HL-60 (cell line): ENCODE data around the gene OSBPL2.

Experiments
- DNase-seq, 2 experiments: peaks; one replicate each; pipeline ENCODE4 v3.0.0-alpha.2; 2010 to 2020; ENCODE audit warnings: low read depth in 1 of 2, low spot score in 1 of 2
- H3K27ac ChIP-seq: fragments of 250-450 bp; sonication (Bioruptor Pico); replicated peaks from 2 replicates; pipeline ENCODE4 v1.5.1; 2020; ENCODE audit warnings: mild to moderate bottlenecking, moderate library complexity
- H3K27me3 ChIP-seq: fragments of 250-450 bp; sonication (Bioruptor Pico); 2 replicates; pipeline ENCODE4 v1.5.1; 2021; ENCODE audit warnings: mild to moderate bottlenecking, moderate library complexity; ENCODE audit not compliant: insufficient read depth, poor library complexity, severe bottlenecking
- H3K4me3 ChIP-seq: replicated peaks from 2 replicates; pipeline ENCODE4 v1.5.1; 2011; ENCODE audit warnings: mild to moderate bottlenecking, control low read depth, low read length; ENCODE audit not compliant: insufficient read depth
- CTCF ChIP-seq: IDR thresholded peaks from one replicate; pipeline ENCODE4 v1.5.1; 2011; ENCODE audit warnings: low read length, control low read depth, inconsistent platforms; ENCODE audit not compliant: insufficient read depth
- GABPA ChIP-seq: IDR thresholded peaks from 2 replicates; pipeline ENCODE4 v1.6.1; 2012; ENCODE audit warnings: low read depth
- POLR2AphosphoS5 ChIP-seq: IDR thresholded peaks from 2 replicates; pipeline ENCODE4 v1.6.1; 2012; ENCODE audit warnings: low read depth
- REST ChIP-seq: IDR thresholded peaks from 2 replicates; pipeline ENCODE4 v1.6.1; 2012; ENCODE audit warnings: low read depth; ENCODE audit not compliant: insufficient replicate concordance
- SPI1 ChIP-seq: IDR thresholded peaks from 2 replicates; pipeline ENCODE4 v1.6.1; 2012; ENCODE audit warnings: low read depth, mild to moderate bottlenecking, borderline replicate concordance

OSBPL2 gene

GRCh38 chr20:62312662-62312977 lies 74.3 kb downstream of the OSBPL2 start:
- TF ChIP-seq REST (no peak), CTCF (no peak), GABPA (no peak), POLR2AphosphoS5 (no peak), SPI1 (no peak)
- DNase-seq: no peak
- Histone ChIP-seq H3K27ac (no peak overlapping the region), H3K27me3 (no peaks in the 10 kb centered on the region), H3K4me3 (no peak overlapping the region)

GRCh38 chr20:62313021-62313420 lies 74.7 kb downstream of the OSBPL2 start:
- TF ChIP-seq POLR2AphosphoS5: no peak
- Histone ChIP-seq H3K27ac (no peak overlapping the region), H3K4me3 (no peak overlapping the region), H3K27me3 (no peaks in the 10 kb centered on the region)
- no peak for DNase-seq

- DNase-seq: no peak
- H3K27me3 ChIP-seq: no peaks in the 10 kb centered on the region
- TF ChIP-seq GABPA: no peak
- H3K4me3 ChIP-seq: no peak overlapping the region
- H3K27ac ChIP-seq: no peak overlapping the region
These were observed 75.4 kb downstream of the OSBPL2 start for GRCh38 chr20:62313460-62314338.

GRCh38 chr20:62314339-62314638 lies 76.0 kb downstream of the OSBPL2 start:
- no peak for DNase-seq
- Histone ChIP-seq H3K4me3 (no peak overlapping the region), H3K27me3 (no peaks in the 10 kb centered on the region), H3K27ac (no peak overlapping the region)
- TF ChIP-seq REST (no peak), POLR2AphosphoS5 (no peak), CTCF (no peak), SPI1 (no peak)

GRCh38 chr20:62314711-62315302 lies 76.5 kb downstream of the OSBPL2 start:
- no peak for TF ChIP-seq POLR2AphosphoS5
- TF ChIP-seq SPI1: no peak
- no peak for TF ChIP-seq REST
- TF ChIP-seq GABPA: no peak
- TF ChIP-seq CTCF: no peak
- no peak overlapping the region for H3K27ac ChIP-seq
- H3K4me3 ChIP-seq: no peak overlapping the region
- no peaks in the 10 kb centered on the region for H3K27me3 ChIP-seq
- no peak for DNase-seq
